Measurements from ENCODE around the gene ASCL5.

DNA sequence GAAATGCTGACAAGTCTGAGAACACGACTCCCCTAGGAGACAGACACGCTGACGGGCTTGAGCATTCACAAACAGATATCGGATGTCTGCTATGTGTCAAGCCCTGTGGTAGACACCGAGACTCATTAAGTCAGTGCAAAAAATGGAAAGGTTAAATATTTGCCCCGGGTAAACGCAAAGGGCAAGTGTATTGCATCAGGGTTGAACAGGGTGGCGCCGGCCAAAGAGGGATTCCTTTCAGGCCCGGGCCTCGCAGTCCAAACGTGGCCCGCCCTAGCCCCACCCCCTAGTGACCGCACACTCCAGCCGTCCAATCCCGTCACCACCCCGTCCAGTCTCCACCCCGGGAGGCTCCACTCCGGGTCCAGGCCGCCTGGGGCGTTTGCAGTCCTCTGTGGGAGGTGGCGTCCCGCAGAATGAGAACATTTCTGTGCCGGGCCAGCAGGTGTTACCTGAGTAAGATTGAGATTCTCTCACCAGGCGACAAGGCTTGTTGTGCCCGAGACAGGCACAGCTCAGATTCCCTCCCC is 43.6 kb upstream of the ASCL5 start:
- TF ChIP-seq, protein P1, sequence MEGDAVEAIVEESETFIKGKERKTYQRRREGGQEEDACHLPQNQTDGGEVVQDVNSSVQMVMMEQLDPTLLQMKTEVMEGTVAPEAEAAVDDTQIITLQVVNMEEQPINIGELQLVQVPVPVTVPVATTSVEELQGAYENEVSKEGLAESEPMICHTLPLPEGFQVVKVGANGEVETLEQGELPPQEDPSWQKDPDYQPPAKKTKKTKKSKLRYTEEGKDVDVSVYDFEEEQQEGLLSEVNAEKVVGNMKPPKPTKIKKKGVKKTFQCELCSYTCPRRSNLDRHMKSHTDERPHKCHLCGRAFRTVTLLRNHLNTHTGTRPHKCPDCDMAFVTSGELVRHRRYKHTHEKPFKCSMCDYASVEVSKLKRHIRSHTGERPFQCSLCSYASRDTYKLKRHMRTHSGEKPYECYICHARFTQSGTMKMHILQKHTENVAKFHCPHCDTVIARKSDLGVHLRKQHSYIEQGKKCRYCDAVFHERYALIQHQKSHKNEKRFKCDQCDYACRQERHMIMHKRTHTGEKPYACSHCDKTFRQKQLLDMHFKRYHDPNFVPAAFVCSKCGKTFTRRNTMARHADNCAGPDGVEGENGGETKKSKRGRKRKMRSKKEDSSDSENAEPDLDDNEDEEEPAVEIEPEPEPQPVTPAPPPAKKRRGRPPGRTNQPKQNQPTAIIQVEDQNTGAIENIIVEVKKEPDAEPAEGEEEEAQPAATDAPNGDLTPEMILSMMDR (IDR thresholded peaks at IDR 0.05 in 2 of 3, conservative IDR thresholded peaks at IDR 0.05 in 1 of 3; ENCODE audit: control insufficient read depth in 2 of 3, extremely low read depth in 1 of 3, insufficient read depth in 1 of 3, low read depth in 3 of 3, low read length in 3 of 3) = no peak
- no peak for TF ChIP-seq YBX1 (IDR thresholded peaks at IDR 0.05)
- TF ChIP-seq CEBPB (IDR thresholded peaks at IDR 0.05; ENCODE audit: borderline replicate concordance in 1 of 2, low read depth in 2 of 2, low read length in 2 of 2) = no peak
- TF ChIP-seq EP300 (IDR thresholded peaks at IDR 0.05; ENCODE audit: borderline replicate concordance in 1 of 2, control insufficient read depth in 1 of 2, low read depth in 2 of 2, low read length in 2 of 2) = no peak
